NCI-H345 treated with DMSO at 0.1 percent for 48 hours (cell line): ENCODE results near the gene SGIP1.
"Not testable (repeated sequence)": the region's sequence is repeated elsewhere in the genome, so short reads cannot be mapped to it uniquely, and the experiment has no call there.

Source experiments
- DNase-seq: peaks from one replicate; lab custom pipeline; 2025; ENCODE audit not compliant: unreplicated experiment; lab: John Stamatoyannopoulos, UW

The SGIP1 gene

DNA sequence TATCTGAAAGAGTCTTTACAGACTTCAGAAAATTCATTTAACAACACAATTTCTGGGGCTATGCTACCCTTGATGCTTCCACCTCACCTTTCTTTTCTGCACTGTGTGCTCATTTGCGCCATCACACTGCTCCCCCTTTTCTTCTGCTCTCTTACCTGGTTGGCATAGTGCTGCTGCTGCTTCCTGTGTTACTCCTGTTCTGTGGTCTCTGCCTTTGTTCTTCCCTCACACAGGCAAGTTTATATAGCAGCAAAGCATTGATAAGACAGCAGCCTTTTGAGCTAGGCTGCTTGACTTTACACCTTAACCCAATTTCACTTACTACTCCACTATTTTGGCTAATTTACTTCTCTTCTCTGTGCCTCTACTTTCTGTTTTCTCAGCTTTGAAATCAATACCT is 18.3 kb downstream of the SGIP1 start:
- DNase-seq, result no peak

- no peak for DNase-seq
These were observed 18.9 kb downstream of the SGIP1 start for GRCh38 chr1:66552829-66553228.

DNA sequence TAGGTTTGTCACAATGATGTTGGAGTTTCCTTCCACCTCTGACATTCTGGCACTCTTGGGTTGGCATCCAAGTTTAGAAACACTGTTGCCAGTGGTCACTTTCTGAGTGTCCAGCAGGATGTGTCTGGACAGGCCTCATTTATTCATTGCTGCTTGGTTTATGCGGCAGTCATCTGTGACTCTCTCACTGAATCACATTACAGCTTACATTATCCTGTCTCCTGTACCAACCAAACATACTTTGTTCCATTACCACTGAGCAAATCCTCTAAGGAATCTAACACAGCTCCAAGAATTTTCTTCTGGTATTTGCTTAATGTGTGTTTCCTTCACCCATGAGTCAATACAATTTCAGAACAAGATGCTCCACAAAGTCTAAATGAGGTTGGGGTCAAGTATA is 19.9 kb downstream of the SGIP1 start:
- DNase-seq, result no peak

- peak; percentile 76 for DNase-seq
These were observed 22.2 kb downstream of the SGIP1 start for GRCh38 chr1:66556161-66556611.

- no peak for DNase-seq
These were observed 23.2 kb downstream of the SGIP1 start for GRCh38 chr1:66557157-66557556.

DNA sequence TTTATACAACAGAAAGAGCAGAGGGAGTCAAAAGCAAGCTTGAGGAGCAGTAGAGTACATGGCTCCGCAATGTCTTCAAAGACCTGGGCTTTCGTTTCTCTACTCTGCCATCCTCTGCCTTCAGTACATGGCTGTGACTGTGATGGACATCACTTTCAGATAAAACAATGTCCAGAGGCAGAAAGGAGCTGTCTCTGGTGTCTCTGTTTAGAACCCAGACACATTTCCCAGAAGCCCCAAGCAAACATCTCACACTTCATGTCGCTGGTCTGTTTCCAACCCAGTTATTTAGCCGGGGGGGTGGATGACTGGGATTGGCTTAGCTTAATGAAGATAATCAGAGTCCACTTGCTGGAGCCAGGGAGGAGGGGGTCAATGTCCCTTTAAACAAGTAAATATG is 25.6 kb downstream of the SGIP1 start:
- DNase-seq, result no peak

DNA sequence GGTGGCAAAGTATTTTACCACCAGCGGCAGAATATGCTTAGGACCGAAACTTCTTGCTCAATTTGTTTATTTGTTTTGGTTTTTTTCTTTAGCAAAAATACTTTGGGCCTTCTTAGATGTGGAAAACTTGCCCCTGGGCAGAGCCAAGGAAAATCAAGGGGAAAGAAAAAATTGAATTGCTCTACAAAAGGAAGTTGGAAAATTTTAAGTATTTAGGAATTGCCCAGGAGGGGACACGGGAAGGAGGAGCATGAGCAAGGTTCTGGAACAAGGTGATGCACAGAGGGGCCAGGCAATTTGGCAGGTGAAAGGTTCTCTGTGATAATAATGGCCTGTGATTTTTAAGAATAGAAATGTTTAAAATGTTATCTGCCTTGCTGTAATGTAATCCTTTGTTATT is 28.6 kb downstream of the SGIP1 start:
- no peak for DNase-seq

GRCh38 chr1:66563094-66563800 is 29.3 kb downstream of the SGIP1 start:
- DNase-seq, result no peak

GRCh38 chr1:66563941-66564630 is 30.1 kb downstream of the SGIP1 start:
- no peak for DNase-seq

DNA sequence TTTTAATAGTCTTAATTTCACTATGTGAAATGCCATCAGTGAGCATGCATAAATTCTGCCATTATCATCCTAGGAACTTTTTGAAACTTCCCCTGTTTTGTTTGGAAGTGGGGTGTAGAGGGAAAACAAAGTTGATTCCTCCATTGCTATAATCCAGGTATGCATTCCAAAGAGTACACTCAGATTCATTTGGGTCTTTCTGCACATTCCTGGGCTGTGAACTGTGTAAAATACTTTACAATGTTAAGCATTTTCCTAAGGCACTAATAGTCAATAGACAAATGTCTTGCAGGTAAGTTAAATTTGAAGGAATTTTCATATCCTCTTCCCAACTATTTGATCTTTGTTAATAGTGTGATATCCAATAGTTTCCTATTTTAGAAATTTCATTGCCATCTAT is 36.2 kb downstream of the SGIP1 start:
- DNase-seq, result no peak

DNA sequence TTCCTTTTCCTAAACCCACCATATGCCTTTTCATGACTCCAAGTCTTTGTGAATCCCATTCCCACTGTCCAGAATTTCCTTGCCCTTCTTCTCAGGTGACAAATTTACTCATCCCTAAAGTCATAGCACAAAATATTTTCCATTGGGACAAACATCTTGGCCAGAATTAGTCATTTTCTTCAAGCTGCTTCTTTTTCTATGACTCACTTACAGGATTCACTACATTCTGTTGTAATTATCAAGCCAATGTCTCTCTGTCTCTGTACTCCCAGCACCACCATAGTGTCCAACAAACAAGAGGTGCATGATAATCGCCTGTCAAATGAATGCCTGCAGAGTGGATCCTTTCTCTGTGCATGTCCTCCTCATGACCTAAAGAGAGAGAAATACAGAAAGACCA is 37.8 kb downstream of the SGIP1 start:
- DNase-seq, result no peak

DNA sequence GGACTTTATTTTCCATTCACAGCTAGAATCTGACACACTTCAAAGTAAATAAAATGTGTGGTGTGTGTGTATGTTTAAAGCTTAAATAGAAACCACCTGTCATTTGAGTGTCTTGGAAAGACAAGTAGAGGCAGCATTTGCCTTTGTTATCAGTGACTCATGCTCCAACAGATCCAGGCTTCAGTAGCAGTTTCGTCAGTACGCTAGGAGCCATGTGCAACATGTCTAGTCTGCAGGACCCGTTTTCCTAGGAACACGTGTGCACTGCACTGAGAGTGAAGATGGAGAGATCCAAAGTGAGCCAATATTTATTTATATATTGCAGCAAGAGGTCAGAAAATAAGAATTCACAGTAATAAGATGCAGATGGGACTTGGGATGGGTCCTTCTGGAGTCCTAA is 41.8 kb downstream of the SGIP1 start:
- DNase-seq, result peak; percentile 83

DNA sequence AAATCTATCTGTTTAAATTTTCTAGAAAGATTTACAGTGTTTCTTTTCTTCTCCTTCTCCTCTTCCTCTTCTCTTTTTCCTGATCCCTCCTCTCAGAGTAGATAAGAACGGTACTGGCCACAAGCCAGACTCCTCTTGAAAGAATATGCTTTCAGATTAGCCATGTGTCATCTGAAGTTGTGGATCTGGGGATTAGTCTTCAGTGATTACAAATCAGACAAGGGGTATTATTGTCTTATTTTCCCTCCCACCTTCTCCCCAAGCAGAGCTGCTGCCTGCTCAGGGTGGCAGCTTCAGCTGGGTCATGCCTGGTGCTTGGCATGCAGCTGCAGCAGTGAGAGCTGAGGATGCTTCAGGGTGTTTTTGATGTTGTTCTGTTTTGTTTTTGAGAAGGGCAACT is 42.7 kb downstream of the SGIP1 start:
- peak; percentile 44 for DNase-seq

GRCh38 chr1:66578841-66579240 is 44.9 kb downstream of the SGIP1 start:
- no peak for DNase-seq

GRCh38 chr1:66580081-66580480 is 46.1 kb downstream of the SGIP1 start:
- DNase-seq, result no peak

- no peak for DNase-seq
These were observed 49.1 kb downstream of the SGIP1 start for GRCh38 chr1:66583021-66583420.

- no peak for DNase-seq
These were observed 51.0 kb downstream of the SGIP1 start for GRCh38 chr1:66585002-66585401.

GRCh38 chr1:66589326-66589725 is 55.4 kb downstream of the SGIP1 start:
- DNase-seq, result no peak

DNA sequence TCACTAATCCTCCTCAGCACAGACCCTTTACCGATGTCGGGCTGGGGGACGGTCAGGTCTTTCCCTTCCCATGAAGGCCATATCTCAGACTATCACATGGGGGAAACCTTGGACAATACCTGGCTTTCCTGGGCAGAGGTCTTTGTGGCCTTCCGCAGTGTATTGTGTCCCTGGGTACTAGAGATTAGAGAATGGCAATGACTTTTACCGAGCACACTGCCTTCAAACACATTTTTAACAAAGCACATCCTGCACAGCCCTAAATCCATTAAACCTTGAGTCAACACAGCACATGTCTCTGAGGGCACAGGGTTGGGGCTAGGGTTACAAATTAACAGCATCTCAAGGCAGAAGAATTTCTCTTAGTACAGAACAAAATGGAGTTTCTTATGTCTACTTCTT is 58.2 kb downstream of the SGIP1 start:
- DNase-seq, result not testable (repeated sequence)

DNA sequence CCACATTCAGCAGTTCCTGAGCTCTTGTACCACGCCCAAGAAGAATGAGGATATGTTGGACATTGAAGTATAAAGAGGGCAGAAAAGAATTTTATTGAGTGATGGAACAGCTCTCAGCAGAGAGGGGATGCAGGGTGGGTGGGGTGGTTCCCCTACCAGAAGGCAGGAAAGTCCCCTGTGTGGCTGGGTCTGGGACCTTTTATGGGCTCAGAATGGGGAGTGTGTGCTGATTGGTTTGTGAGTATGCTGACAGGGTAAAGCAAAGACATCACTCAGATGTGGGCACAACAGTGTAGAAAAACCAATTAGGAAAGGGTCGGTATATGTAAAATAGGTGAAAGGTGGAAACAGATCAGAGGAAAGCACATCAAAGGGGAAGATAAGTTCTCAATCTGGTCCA is 62.2 kb downstream of the SGIP1 start:
- DNase-seq, result no peak

DNA sequence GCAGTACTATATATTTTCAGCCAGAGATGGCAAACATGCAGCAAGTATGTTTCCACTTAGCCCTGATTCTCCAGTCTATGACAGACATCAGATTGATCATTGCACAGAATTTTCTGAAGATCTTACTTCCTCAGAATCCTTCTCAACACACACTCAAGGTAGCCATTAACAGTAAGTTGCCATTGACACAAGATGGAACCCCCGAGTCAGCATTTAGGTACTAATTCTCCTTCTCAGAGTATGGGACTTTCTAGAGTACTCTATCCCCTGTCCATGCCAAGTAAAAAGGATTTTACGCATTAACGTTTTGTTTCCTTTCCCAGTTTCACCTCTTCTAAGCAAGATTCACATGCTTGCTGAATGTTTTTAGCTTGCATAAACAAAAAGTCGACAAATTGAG is 63.5 kb downstream of the SGIP1 start:
- no peak for DNase-seq

DNA sequence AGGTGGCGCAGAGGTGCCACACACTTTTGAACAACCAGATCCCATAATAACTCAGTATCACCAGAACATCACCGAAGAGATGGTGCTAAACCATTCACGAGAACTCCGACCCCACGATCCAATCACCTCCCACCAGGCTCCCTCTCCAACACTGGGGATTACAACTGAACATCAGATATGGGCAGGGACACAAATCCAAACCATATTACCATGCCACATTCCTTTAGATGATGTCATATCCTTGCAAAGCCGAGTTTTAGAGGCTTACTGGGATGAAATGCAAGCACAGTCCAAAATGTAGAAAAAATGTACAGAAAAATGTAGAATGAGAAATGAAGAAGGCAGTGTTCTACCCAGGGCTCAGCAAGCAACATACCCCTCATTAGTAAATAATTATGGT is 64.7 kb downstream of the SGIP1 start:
- DNase-seq, result no peak

- DNase-seq, result no peak
These were observed 65.4 kb downstream of the SGIP1 start for GRCh38 chr1:66599346-66599745.
